OCI-LY7 (cell line): ENCODE results near the gene SPARC.

ENCODE experiments used
- EZH2phosphoT487 ChIP-seq: fragments of 200-600 bp; sonication (generic); IDR thresholded peaks from 2 replicates; pipeline ENCODE4 v1.6.1; 2018; ENCODE audit warnings: low read depth, borderline replicate concordance, mild to moderate bottlenecking, mixed run types, antibody characterized with exemption, low read length, moderate library complexity, mixed read lengths
- TF ChIP-seq, protein P1 (sequence below): fragments of 200-600 bp; sonication (generic); conservative IDR thresholded peaks from 2 replicates; pipeline ENCODE4 v1.5.1; 2014; ENCODE audit warnings: mild to moderate bottlenecking, antibody characterized with exemption, low read length, moderate library complexity, mixed read lengths

DNA sequence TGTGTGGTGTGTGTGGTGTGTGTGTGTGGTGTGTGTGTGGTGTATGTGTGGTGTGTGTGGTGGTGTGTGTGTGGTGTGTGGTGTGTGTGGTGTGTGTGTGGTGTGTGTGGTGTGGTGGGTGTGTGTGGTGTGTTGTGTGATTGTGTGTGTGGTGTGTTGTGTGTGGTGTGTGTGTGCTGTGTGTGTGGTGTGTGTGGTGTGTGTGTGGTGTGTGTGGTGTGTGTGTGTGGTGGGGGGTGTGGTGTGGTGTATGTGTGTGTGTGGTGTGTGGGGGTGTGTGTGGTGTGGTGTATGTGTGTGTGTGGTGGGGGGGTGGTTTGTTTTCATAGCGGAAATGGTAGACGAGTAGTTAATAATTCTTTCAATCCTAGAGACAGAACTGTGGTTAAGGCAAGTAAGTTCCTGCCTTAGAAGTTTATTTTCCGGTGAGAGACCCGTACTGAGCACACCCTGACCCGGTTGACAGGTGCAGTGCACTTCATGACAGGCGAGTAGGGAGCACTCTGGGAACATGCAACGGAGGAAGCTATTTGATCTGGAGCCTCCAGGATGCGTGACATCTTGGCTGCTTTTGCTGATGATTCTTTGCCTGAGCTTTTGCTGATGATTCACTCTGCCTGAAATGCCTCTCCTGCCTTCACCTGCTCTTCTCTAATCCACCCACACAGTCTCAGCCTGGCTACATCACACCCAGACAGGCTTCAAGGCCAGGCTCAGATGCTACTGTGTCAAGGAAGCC lies 73.9 kb downstream of the SPARC start:
- TF ChIP-seq EZH2phosphoT487 = no peak
- TF ChIP-seq, protein P1, sequence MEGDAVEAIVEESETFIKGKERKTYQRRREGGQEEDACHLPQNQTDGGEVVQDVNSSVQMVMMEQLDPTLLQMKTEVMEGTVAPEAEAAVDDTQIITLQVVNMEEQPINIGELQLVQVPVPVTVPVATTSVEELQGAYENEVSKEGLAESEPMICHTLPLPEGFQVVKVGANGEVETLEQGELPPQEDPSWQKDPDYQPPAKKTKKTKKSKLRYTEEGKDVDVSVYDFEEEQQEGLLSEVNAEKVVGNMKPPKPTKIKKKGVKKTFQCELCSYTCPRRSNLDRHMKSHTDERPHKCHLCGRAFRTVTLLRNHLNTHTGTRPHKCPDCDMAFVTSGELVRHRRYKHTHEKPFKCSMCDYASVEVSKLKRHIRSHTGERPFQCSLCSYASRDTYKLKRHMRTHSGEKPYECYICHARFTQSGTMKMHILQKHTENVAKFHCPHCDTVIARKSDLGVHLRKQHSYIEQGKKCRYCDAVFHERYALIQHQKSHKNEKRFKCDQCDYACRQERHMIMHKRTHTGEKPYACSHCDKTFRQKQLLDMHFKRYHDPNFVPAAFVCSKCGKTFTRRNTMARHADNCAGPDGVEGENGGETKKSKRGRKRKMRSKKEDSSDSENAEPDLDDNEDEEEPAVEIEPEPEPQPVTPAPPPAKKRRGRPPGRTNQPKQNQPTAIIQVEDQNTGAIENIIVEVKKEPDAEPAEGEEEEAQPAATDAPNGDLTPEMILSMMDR = no peak
